GM18505 (cell line): Measurements from ENCODE around the gene TRIM31.
"Not testable (repeated sequence)": the region's sequence is repeated elsewhere in the genome, so short reads cannot be mapped to it uniquely, and the experiment has no call there.

Experiments
- ATAC-seq: cut with Tn5 transposase; IDR thresholded peaks from one replicate; pipeline ENCODE4 v1.9.1; 2021; ENCODE audit not compliant: unreplicated experiment
- POLR2A ChIP-seq: IDR thresholded peaks from 4 replicates; pipeline ENCODE4 v1.6.1; 2011; ENCODE audit warnings: borderline replicate concordance; ENCODE audit not compliant: insufficient read depth, insufficient read length; ENCODE audit errors: extremely low read depth

Gene TRIM31

GRCh38 chr6:30135757-30136156 lies 22.9 kb upstream of the TRIM31 start, which contains the start of gene TRIM40:
Gene TRIM40, plus strand, starts transcription at chr6:30136140. Its CDS starts 897 bp downstream, at chr6:30137037.
- no peak for ATAC-seq
- no peak for TF ChIP-seq POLR2A

GRCh38 chr6:30135147-30135546 lies 22.3 kb upstream of the TRIM31 start:
- TF ChIP-seq POLR2A = no peak
- ATAC-seq = no peak

- TF ChIP-seq POLR2A = no peak
- ATAC-seq = no peak
Measured at GRCh38 chr6:30131947-30132497, 19.1 kb upstream of the TRIM31 start.

GRCh38 chr6:30130887-30131862 lies 18.3 kb upstream of the TRIM31 start:
- no peak for ATAC-seq
- TF ChIP-seq POLR2A = no peak

- ATAC-seq = no peak
- no peak for TF ChIP-seq POLR2A
Measured at GRCh38 chr6:30130179-30130679, 17.3 kb upstream of the TRIM31 start.

GRCh38 chr6:30129265-30130178 lies 16.6 kb upstream of the TRIM31 start:
- TF ChIP-seq POLR2A = no peak
- ATAC-seq = no peak

GRCh38 chr6:30127238-30128093 lies 14.6 kb upstream of the TRIM31 start:
- TF ChIP-seq POLR2A = no peak
- ATAC-seq = no peak

- no peak for ATAC-seq
- TF ChIP-seq POLR2A = no peak
Measured at GRCh38 chr6:30122515-30122914, 9.6 kb upstream of the TRIM31 start.

- no peak for TF ChIP-seq POLR2A
- ATAC-seq = no peak
Measured at GRCh38 chr6:30121446-30122366, 8.8 kb upstream of the TRIM31 start.

GRCh38 chr6:30118691-30119090 lies 5.8 kb upstream of the TRIM31 start:
- ATAC-seq = not testable (repeated sequence)

GRCh38 chr6:30116724-30117123 lies 3.8 kb upstream of the TRIM31 start:
- ATAC-seq = no peak
- TF ChIP-seq POLR2A = no peak
